Measurements from ENCODE around the gene SORCS2.

The SORCS2 gene

DNA sequence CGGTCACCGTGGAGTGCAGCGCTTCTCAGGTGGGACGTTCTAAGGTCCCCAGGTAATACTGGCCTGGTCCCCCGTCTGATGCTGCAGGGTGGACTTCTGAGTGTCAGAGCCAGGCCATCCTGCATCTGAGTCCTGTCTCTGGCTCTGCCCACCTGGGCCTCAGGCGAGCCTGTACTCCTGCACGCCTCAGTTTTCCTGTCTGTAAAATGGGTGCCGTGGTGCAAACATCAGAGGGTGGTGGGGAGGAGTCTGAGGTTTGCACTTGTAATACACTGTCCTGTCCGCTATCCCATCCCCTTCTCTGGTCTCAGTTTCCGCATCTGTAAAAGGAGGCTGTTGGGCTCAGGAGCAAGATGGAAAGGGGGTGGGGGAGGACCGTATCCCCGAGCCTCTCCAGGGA, 41.3 kb downstream of the SORCS2 start:
- DNase-seq (ENCODE audit: low read depth), result no peak
- no peak overlapping the region for H3K4me3 ChIP-seq (ENCODE audit: control insufficient read depth, low read depth, low read length)
- TF ChIP-seq, protein P1, sequence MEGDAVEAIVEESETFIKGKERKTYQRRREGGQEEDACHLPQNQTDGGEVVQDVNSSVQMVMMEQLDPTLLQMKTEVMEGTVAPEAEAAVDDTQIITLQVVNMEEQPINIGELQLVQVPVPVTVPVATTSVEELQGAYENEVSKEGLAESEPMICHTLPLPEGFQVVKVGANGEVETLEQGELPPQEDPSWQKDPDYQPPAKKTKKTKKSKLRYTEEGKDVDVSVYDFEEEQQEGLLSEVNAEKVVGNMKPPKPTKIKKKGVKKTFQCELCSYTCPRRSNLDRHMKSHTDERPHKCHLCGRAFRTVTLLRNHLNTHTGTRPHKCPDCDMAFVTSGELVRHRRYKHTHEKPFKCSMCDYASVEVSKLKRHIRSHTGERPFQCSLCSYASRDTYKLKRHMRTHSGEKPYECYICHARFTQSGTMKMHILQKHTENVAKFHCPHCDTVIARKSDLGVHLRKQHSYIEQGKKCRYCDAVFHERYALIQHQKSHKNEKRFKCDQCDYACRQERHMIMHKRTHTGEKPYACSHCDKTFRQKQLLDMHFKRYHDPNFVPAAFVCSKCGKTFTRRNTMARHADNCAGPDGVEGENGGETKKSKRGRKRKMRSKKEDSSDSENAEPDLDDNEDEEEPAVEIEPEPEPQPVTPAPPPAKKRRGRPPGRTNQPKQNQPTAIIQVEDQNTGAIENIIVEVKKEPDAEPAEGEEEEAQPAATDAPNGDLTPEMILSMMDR (IDR thresholded peaks at IDR 0.05; ENCODE audit: control insufficient read depth, insufficient read depth, low read depth, low read length, missing control alignments), result no peak

- TF ChIP-seq, protein P1 (IDR thresholded peaks at IDR 0.05; ENCODE audit: control insufficient read depth, insufficient read depth, low read depth, low read length, missing control alignments), result no peak
- no peak overlapping the region for H3K4me3 ChIP-seq (ENCODE audit: control insufficient read depth, low read depth, low read length)
These were observed 42.2 kb downstream of the SORCS2 start for GRCh38 chr4:7234355-7235029.

DNA sequence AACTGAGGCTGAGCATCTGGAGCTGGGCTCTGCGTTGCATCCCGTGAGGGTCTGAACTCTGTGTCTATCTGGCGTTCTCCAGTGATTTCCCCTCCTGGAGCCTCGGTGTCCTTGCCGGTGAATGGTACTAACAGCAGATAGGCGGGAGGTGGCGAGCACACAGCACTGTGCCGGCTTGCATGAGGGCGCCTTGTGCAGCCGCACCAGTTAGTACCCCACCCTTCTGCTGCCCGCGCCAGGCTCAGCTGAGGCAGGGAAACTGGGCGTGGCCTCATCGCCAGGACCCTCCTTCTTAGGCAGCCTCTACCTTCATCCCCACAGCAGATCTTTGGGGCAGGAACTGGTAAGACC, 42.7 kb downstream of the SORCS2 start:
- H3K4me3 ChIP-seq (ENCODE audit: control insufficient read depth, low read depth, low read length), result no peak overlapping the region
- no peak for DNase-seq (ENCODE audit: low read depth)
- TF ChIP-seq, protein P1 (IDR thresholded peaks at IDR 0.05; ENCODE audit: control insufficient read depth, insufficient read depth, low read depth, low read length, missing control alignments), result no peak

More at GRCh38 chr4:7234355-7235029, 42.2 kb downstream of the SORCS2 start:
- DNase-seq (ENCODE audit: low read depth), result no peak

GRCh38 chr4:7236847-7237246, 44.5 kb downstream of the SORCS2 start:
- TF ChIP-seq, protein P1 (IDR thresholded peaks at IDR 0.05; ENCODE audit: control insufficient read depth, insufficient read depth, low read depth, low read length, missing control alignments), result no peak
- DNase-seq (ENCODE audit: low read depth), result no peak
- H3K4me3 ChIP-seq (ENCODE audit: control insufficient read depth, low read depth, low read length), result no peak overlapping the region

GRCh38 chr4:7237873-7238272, 45.5 kb downstream of the SORCS2 start:
- TF ChIP-seq, protein P1 (IDR thresholded peaks at IDR 0.05; ENCODE audit: control insufficient read depth, insufficient read depth, low read depth, low read length, missing control alignments), result no peak
- DNase-seq (ENCODE audit: low read depth), result no peak

GRCh38 chr4:7238300-7238960, 46.1 kb downstream of the SORCS2 start:
- no peak overlapping the region for H3K4me3 ChIP-seq (ENCODE audit: control insufficient read depth, low read depth, low read length)
- TF ChIP-seq, protein P1 (IDR thresholded peaks at IDR 0.05; ENCODE audit: control insufficient read depth, insufficient read depth, low read depth, low read length, missing control alignments), result peak; percentile 36
- DNase-seq (ENCODE audit: low read depth), result no peak

More at GRCh38 chr4:7237873-7238272, 45.5 kb downstream of the SORCS2 start:
- H3K4me3 ChIP-seq (ENCODE audit: control insufficient read depth, low read depth, low read length), result no peak overlapping the region
